Measurements from ENCODE around the gene NR1H2.

NR1H2 gene

DNA sequence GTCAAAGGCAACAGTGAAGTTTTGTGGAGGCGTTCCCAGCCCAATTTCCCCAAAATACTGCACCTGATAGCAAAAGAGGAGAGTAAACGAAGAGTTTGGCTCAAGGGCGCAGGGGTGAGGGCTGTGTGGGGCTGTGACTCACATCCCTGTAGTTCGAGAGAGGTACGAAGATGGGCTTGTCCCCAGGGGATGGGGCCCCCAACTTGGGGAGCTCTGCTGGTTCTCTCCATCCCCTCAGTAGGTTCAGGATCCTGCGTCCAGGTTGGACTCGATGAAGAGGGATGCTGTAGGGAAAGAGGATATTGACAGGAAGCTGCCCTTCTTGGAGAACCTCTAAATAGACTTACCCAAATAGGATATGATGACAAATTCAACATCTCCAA is 14.2 kb upstream of the NR1H2 start:
- no peak overlapping the region for H3K27ac ChIP-seq
- no peak overlapping the region for H3K4me3 ChIP-seq (ENCODE audit: low read depth, low read length)
- DNase-seq, result no peak
- TF ChIP-seq, protein P1, sequence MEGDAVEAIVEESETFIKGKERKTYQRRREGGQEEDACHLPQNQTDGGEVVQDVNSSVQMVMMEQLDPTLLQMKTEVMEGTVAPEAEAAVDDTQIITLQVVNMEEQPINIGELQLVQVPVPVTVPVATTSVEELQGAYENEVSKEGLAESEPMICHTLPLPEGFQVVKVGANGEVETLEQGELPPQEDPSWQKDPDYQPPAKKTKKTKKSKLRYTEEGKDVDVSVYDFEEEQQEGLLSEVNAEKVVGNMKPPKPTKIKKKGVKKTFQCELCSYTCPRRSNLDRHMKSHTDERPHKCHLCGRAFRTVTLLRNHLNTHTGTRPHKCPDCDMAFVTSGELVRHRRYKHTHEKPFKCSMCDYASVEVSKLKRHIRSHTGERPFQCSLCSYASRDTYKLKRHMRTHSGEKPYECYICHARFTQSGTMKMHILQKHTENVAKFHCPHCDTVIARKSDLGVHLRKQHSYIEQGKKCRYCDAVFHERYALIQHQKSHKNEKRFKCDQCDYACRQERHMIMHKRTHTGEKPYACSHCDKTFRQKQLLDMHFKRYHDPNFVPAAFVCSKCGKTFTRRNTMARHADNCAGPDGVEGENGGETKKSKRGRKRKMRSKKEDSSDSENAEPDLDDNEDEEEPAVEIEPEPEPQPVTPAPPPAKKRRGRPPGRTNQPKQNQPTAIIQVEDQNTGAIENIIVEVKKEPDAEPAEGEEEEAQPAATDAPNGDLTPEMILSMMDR (IDR thresholded peaks at IDR 0.05; ENCODE audit: low read depth, low read length), result no peak
- no peaks in the 10 kb centered on the region for H3K9me3 ChIP-seq (ENCODE audit: severe bottlenecking)
- no peaks in the 10 kb centered on the region for H3K36me3 ChIP-seq
- no peaks in the 10 kb centered on the region for H3K27me3 ChIP-seq (ENCODE audit: insufficient read depth, low read depth, severe bottlenecking)

DNA sequence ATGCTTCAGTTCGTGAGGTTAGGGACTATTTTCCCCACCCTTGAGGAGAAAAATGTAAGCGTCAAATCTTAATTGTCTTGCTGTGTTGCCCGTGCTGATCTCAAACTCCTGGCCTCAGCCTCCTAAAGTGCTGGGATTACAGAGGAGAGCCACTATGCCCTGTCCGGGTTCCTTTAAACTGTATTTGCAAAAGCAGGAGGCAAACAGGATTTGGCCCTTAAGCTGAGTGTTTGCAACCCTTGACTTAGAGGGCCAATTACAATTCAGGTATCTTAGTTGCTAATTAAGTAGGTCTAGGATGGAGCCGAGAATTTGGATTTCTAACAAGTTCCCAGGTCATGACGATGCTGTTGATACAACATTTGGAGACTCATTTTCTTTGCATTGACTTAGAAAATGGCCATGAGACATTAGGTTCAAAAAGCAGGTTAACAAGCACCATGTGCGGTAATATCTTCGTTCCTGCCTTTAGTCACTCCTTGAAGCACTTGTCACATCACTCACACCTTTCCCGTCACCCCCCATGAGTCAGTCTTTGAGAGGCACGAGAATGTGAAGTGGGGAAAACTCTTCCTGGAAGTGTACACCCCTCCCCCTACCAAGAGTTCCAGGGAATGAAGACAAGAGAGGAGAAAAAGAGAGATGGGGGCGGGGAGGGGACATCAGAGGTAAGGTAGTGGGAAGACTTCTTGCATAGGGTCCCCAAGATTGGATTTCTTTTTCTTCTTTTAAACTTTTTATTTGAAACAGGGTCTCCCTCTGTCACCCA is 13.4 kb upstream of the NR1H2 start:
- Histone ChIP-seq H3K27me3 (ENCODE audit: insufficient read depth, low read depth, severe bottlenecking) (no peaks in the 10 kb centered on the region), H3K9me3 (ENCODE audit: severe bottlenecking) (no peaks in the 10 kb centered on the region), H3K36me3 (no peaks in the 10 kb centered on the region), H3K27ac (no peak overlapping the region), H3K4me3 (ENCODE audit: low read depth, low read length) (no peak overlapping the region)
- DNase-seq, result no peak
- TF ChIP-seq, protein P1 (IDR thresholded peaks at IDR 0.05; ENCODE audit: low read depth, low read length), result no peak

DNA sequence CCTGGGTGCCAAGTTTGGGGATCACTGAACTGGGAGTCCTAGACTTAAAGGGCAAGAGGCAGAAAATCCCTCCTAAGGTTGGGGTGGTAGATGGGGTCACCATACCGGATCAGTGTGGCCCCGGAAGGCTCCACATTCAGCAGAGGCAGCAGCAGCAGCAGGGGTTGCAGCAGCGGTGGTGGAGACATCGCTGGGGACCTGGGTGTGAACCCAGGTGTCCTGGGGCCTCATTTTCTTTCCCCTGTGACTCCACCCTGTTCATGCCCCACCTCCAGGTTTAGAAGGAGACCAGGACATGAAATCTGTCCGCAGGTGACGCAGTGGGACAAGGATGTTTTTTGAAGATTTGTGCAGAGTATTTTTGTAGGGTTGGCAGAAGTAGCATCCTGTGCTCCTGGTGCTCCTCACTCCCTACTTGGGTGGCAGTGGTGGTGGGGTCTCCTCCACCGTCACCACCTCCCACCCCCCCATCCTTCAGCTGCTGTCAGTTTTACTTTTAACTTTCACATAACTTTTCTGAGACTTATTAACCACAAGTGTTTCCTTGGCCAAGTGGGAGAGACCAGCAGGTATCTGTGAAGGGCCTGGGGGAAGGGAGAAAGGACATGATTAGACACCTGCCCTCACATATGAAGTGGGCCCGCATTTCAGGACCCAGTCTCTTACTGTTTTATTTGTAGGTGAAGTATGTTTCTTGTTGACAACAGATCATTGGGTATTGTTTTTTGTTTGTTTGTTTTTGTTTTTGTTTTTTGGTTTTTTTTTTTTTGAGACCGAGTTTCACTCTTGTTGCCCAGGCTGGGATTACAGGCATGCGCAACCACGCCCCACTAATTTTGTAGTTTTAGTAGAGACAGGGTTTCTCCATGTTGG is 10.6 kb upstream of the NR1H2 start, which contains the start of gene NAPSA:
Gene NAPSA, minus strand, starts transcription at position 206 of the 873 bp plus-strand sequence. Its CDS starts 18 bp downstream, at position 188.
- TF ChIP-seq, protein P1 (IDR thresholded peaks at IDR 0.05; ENCODE audit: low read depth, low read length), result no peak
- no peak within 1 kb of the TSS for H3K27ac ChIP-seq
- no peak within 1 kb of the TSS for H3K4me3 ChIP-seq (ENCODE audit: low read depth, low read length)
- H3K27me3 ChIP-seq (ENCODE audit: insufficient read depth, low read depth, severe bottlenecking), result no peaks in the 10 kb centered on the region
- no peak for DNase-seq
- H3K9me3 ChIP-seq (ENCODE audit: severe bottlenecking), result no peaks in the 10 kb centered on the region
- H3K36me3 ChIP-seq, result no peaks in the 10 kb centered on the region

DNA sequence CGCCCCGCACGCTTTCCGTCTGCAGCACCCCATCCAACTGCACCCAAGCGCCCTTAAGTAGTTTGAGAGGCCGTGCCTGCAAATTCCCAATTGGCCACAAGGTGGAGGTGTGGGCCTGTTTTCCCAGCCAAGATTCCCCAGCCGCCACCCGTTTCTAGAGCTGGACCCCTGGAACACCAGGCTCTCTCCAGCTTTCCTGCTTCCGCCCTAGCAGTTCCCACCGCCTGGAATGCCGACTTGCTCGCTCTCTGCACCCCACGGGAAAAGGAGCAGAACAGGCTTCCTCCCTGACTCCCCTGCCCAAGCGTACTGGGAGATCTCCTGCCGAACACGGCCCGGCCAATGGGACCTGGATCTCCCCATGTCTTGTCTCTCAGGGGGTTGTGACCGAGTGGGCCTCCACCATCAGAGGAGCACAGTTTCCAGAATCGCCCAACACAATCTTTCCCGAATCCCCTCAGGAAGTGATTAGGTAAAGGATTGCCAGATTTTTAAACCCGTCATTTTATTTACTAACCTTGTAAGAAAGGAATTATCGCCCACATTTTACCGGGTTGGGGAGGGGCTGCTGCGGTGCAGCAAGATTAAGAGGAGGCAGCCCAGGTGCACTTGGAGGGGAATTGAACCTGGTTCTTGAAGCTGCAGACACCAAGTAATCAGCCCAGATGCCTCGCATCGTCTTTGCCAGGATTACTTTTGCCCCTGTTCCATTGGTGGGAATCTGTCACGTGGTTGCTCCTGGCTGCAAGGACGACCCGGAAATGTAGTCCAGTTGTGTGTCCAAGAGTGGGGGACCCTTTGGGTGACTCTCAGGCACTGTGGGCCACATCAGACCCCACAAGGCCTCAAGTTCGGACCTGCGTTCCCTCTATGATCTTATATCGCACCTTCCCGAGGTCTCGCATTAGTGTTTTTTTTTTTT is 7.3 kb upstream of the NR1H2 start:
- TF ChIP-seq, protein P1 (IDR thresholded peaks at IDR 0.05; ENCODE audit: low read depth, low read length), result peak; percentile 67
- Histone ChIP-seq H3K27me3 (ENCODE audit: insufficient read depth, low read depth, severe bottlenecking) (no peaks in the 10 kb centered on the region), H3K9me3 (ENCODE audit: severe bottlenecking) (no peaks in the 10 kb centered on the region), H3K36me3 (no peaks in the 10 kb centered on the region), H3K27ac (peak overlapping the region; percentile 74), H3K4me3 (ENCODE audit: low read depth, low read length) (peak overlapping the region; percentile 78)
- DNase-seq, result peak; percentile 81

DNA sequence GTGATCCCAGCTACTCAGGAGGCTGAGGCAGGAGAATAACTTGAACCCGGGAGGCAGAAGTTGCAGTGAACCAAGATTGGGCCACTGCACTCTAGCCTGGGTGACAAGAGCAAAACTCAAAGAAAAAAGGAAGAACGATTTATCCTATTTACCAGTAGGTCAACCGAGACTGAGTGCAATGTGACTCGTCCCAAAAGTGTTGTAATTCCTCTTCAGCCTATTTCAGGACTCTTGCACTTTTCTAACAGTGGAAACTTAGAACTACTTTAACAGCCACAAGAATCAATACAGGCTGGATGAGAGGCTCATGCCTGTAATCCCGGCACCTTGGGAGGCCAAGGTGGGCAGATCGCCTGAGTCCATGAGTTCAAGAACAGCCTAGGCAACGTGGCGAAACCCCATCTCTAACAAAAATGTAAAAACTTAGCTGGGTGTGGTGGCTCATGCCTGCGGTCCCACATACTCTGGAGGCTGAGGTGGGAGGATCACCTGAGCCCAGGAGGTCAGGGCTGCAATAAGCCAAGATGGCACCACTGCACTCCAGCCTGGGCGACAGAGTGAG is 4.3 kb upstream of the NR1H2 start:
- no peak for DNase-seq
- Histone ChIP-seq H3K27me3 (ENCODE audit: insufficient read depth, low read depth, severe bottlenecking) (no peaks in the 10 kb centered on the region), H3K4me3 (ENCODE audit: low read depth, low read length) (no peak overlapping the region), H3K36me3 (no peaks in the 10 kb centered on the region), H3K9me3 (ENCODE audit: severe bottlenecking) (no peaks in the 10 kb centered on the region), H3K27ac (no peak overlapping the region)
- TF ChIP-seq, protein P1 (IDR thresholded peaks at IDR 0.05; ENCODE audit: low read depth, low read length), result no peak
